K562 (cell line): ENCODE data around the gene INHA. TPM values are rescaled to one million over a fixed set of nuclear protein-coding genes. Genes with fewer than 3 reads are reported as not detected.
A peak's percentile ranks its signal among the peaks of the same experiment; 100 is the strongest.

Experiments
- ATAC-seq: fragments of 200-7000 bp; cut with Tn5 transposase; 3 replicates; pipeline ENCODE4 v1.9.1; 2020; ENCODE audit warnings: moderate library complexity
- BruUV-seq: library from RNA; stranded (reverse); fragments of 400-500 nt; replicated peaks from 2 replicates; lab custom pipeline; 2021; lab: Mats Ljungman, UMichigan
- CTCF ChIA-PET: fragments of 300-600 bp; formaldehyde crosslinking; extraction: SDS; loops from one replicate; lab custom pipeline; 2021; ENCODE audit warnings: low intra/inter-chr PET ratio; lab: Yijun Ruan, JAX
- POLR2A ChIA-PET: fragments of 300-600, 350-650 bp; sonication (Branson Sonifier 250); formaldehyde crosslinking; extraction: SDS; loops from one replicate; lab custom pipeline; 2021; ENCODE audit warnings: antibody characterized with exemption, inconsistent platforms; lab: Yijun Ruan, JAX
- DNase-seq, 4 experiments: peaks; one replicate each; pipeline versions ENCODE4 v3.0.0 to v3.0.0-alpha.2; 2011 to 2018; ENCODE audit warnings: low spot score in 3 of 4, mixed read lengths in 3 of 4; ENCODE audit errors: extremely low read depth in 1 of 4
- FAIRE-seq: peaks from 2 replicates; lab custom pipeline; 2011; peaks lifted over from hg19 to GRCh38; lab: Jason Lieb, UNC
- H2AFZ ChIP-seq: 2 replicates; pipeline ENCODE4 v1.6.0; 2011; ENCODE audit warnings: low read depth, low read length, control low read depth, inconsistent platforms
- H3K27ac ChIP-seq: fragments of 200-600 bp; 3 replicates; pipeline ENCODE4 v1.8.0; 2011; ENCODE audit warnings: low read depth, mild to moderate bottlenecking, control low read depth, inconsistent platforms, low read length, moderate library complexity, mixed read lengths; ENCODE audit errors: extremely low read depth
- H3K27me3 ChIP-seq, 2 experiments: fragments of 300-600 bp in 1 of 2; 2 replicates in 1 of 2; 3 replicates in 1 of 2; pipeline versions ENCODE4 v1.6.0 to v1.8.0; 2011; ENCODE audit warnings: inconsistent platforms in 2 of 2, low read length in 2 of 2, mild to moderate bottlenecking in 1 of 2, mixed read lengths in 1 of 2, moderate library complexity in 1 of 2; ENCODE audit not compliant: control insufficient read depth in 2 of 2, insufficient read depth in 2 of 2
- H3K36me3 ChIP-seq: fragments of 300-600 bp; 3 replicates; pipeline ENCODE4 v1.8.0; 2011; ENCODE audit warnings: mild to moderate bottlenecking, low read length, inconsistent platforms; ENCODE audit not compliant: control insufficient read depth, insufficient read depth
- H3K4me1 ChIP-seq, 2 experiments: fragments of 200-600 bp in 1 of 2; replicated peaks in 1 of 2; 2 replicates in 1 of 2; 3 replicates in 1 of 2; pipeline versions ENCODE4 v1.5.1 to v1.8.0; 2011; ENCODE audit warnings: inconsistent platforms in 2 of 2, low read length in 2 of 2, mild to moderate bottlenecking in 1 of 2, mixed read lengths in 1 of 2, moderate library complexity in 1 of 2; ENCODE audit not compliant: control insufficient read depth in 2 of 2, insufficient read depth in 2 of 2
- H3K4me2 ChIP-seq: 2 replicates; pipeline ENCODE4 v1.6.1; 2011; ENCODE audit warnings: low read length, control low read depth, inconsistent platforms, mixed read lengths; ENCODE audit not compliant: insufficient read depth
- H3K4me3 ChIP-seq: fragments of 200-600 bp; sonication (generic), shearing (Covaris generic); 2 replicates; pipeline ENCODE4 v1.5.1; 2016; ENCODE audit warnings: control low read depth, inconsistent platforms
- H3K79me2 ChIP-seq: fragments of 200-600 bp; 3 replicates; pipeline ENCODE4 v1.8.0; 2011; ENCODE audit warnings: low read length, inconsistent platforms; ENCODE audit not compliant: control insufficient read depth, insufficient read depth
- H3K9ac ChIP-seq, 2 experiments: 2 replicates each; pipeline versions ENCODE4 v1.6.0 to v1.6.1; 2011; ENCODE audit warnings: low read depth in 2 of 2, low read length in 2 of 2, control low read depth in 1 of 2, inconsistent platforms in 1 of 2, mild to moderate bottlenecking in 1 of 2, mixed read lengths in 1 of 2; ENCODE audit not compliant: insufficient read depth in 1 of 2
- H3K9me1 ChIP-seq: one replicate; pipeline ENCODE4 v1.6.0; 2011; ENCODE audit warnings: inconsistent platforms, mild to moderate bottlenecking, low read length, moderate library complexity; ENCODE audit not compliant: control insufficient read depth, insufficient read depth
- H3K9me3 ChIP-seq: replicated peaks from 2 replicates; pipeline ENCODE4 v1.5.1; 2011; ENCODE audit warnings: low read depth, low read length, inconsistent platforms; ENCODE audit not compliant: control insufficient read depth, insufficient read depth
- H4K20me1 ChIP-seq: replicated peaks from 2 replicates; pipeline ENCODE4 v1.6.1; 2011; ENCODE audit warnings: low read length, inconsistent platforms, mixed read lengths; ENCODE audit not compliant: control insufficient read depth, insufficient read depth
- BDP1 ChIP-seq: IDR thresholded peaks from 3 replicates; pipeline ENCODE4 v1.6.1; 2011; ENCODE audit not compliant: insufficient read length, insufficient read depth
- CBFA2T3 ChIP-seq: fragments of 450-650 bp; IDR thresholded peaks from 2 replicates; pipeline ENCODE4 v1.6.1; 2017
- KDM1A ChIP-seq, 2 experiments: fragments of 450-650 bp; IDR thresholded peaks; 2 replicates each; pipeline ENCODE4 v1.6.1; 2016; ENCODE audit warnings: mild to moderate bottlenecking in 2 of 2
- LEF1 ChIP-seq: fragments of 450-650 bp; IDR thresholded peaks from 2 replicates; pipeline ENCODE4 v1.6.1; 2016; ENCODE audit warnings: mild to moderate bottlenecking
- NCOA2 ChIP-seq, 2 experiments: fragments of 450-650 bp; IDR thresholded peaks; 2 replicates each; pipeline ENCODE4 v1.6.1; 2018; ENCODE audit warnings: mild to moderate bottlenecking in 2 of 2, moderate library complexity in 1 of 2; ENCODE audit not compliant: partially characterized antibody in 2 of 2
- POLR2G ChIP-seq: fragments of 200-400 bp; formaldehyde crosslinking; IDR thresholded peaks from 2 replicates; pipeline ENCODE4 v1.6.1; 2017; ENCODE audit warnings: low read depth, mild to moderate bottlenecking, antibody characterized with exemption, low read length, moderate library complexity
- RAD21 ChIP-seq, 2 experiments: fragments of 250-450 bp in 1 of 2; fragments of 450-650 bp in 1 of 2; sonication (Bioruptor Pico) in 1 of 2; formaldehyde crosslinking in 1 of 2; IDR thresholded peaks in 1 of 2; conservative IDR thresholded peaks in 1 of 2; 2 replicates each; pipeline versions ENCODE4 v1.4.0 to v1.8.0; 2020 to 2022; ENCODE audit warnings: mild to moderate bottlenecking in 2 of 2, moderate library complexity in 1 of 2
- SMAD2 ChIP-seq: fragments of 150-350 bp; IDR thresholded peaks from 2 replicates; pipeline ENCODE4 v1.6.1; 2014; ENCODE audit warnings: low read depth, mild to moderate bottlenecking, low read length
- TAF1 ChIP-seq: IDR thresholded peaks from 2 replicates; pipeline ENCODE4 v1.6.1; 2011; ENCODE audit warnings: mild to moderate bottlenecking, low read length, moderate library complexity; ENCODE audit not compliant: insufficient read depth, control insufficient read depth, severe bottlenecking; ENCODE audit errors: extremely low read depth
- TGIF2 ChIP-seq: sonication (generic); formaldehyde crosslinking; IDR thresholded peaks from 2 replicates; pipeline ENCODE4 v1.8.1; 2022; ENCODE audit warnings: mild to moderate bottlenecking, missing genetic modification reagents, moderate library complexity
- ZBTB8A ChIP-seq: fragments of 450-650 bp; IDR thresholded peaks from 2 replicates; pipeline ENCODE4 v1.6.1; 2018; ENCODE audit warnings: mild to moderate bottlenecking, moderate library complexity; ENCODE audit not compliant: partially characterized antibody
- ZFX ChIP-seq: sonication (generic); formaldehyde crosslinking; IDR thresholded peaks from 2 replicates; pipeline ENCODE4 v1.8.0; 2022; ENCODE audit warnings: mild to moderate bottlenecking, missing genetic modification reagents, moderate library complexity
- ZNF75A ChIP-seq: fragments of 450-650 bp; formaldehyde crosslinking; IDR thresholded peaks from 2 replicates; pipeline ENCODE4 v1.4.0; 2020; ENCODE audit warnings: mild to moderate bottlenecking
- ZNF785 ChIP-seq: fragments of 250-450 bp; sonication (Bioruptor Pico); IDR thresholded peaks from 2 replicates; pipeline ENCODE4 v1.4.0; 2020; ENCODE audit warnings: mild to moderate bottlenecking
- WGBS: fragments of 100-300 bp; shearing (Covaris generic); methylation state at CpG from one replicate; pipeline ENCODE4 v1.1.6; 2016; ENCODE audit warnings: low coverage, mixed read lengths; ENCODE audit not compliant: insufficient coverage; ENCODE audit errors: missing lambda C conversion rate; 5-methylcytosine and 5-hydroxymethylcytosine counted together
- in situ Hi-C: fragments of 300-500 bp; cut with MboI; formaldehyde crosslinking; loops from 4 replicates; pipeline ENCODE4 v1.15.0; 2018; ENCODE audit warnings: inconsistent platforms, mixed read lengths
- intact Hi-C: fragments of 100-400 bp; cut with micrococcal nuclease; formaldehyde crosslinking; loops from 2 replicates; pipeline ENCODE4 v1.14.2; 2022
- polyA plus RNA-seq, 8 experiments: library from polyadenylated mRNA; depleted of rRNA in 4 of 8; stranded (reverse) in 5 of 8; unstranded in 3 of 8; fragments of >200 nt; fragmentation: Nextera tagmentation in 2 of 8; fragmentation: Illumina TruSeq in 1 of 8; extraction: Ambion mirVana in 2 of 8; extraction: Trizol in 1 of 8; gene quantifications; 2 replicates each; pipeline versions ENCODE4 v1.2.1 to v1.2.3, GENCODE V29; 2011 to 2014; ENCODE audit warnings: inconsistent platforms in 1 of 8, missing spikeins in 1 of 8
- total RNA-seq, 7 experiments: library from RNA; depleted of rRNA in 6 of 7; stranded (reverse); fragments of >200 nt in 6 of 7; fragmentation: Illumina TruSeq in 2 of 7; extraction: Trizol in 2 of 7; gene quantifications; 2 replicates each; pipeline versions ENCODE4 v1.2.1 to v1.2.3, GENCODE V29; 2011 to 2021; ENCODE audit warnings: low replicate concordance in 1 of 7

Gene INHA
- total and polyA plus RNA-seq, 9 of the 15 experiments (the other 6 are each of a cell fraction or from before 2014, with no cell fraction given), result 0.07 to 1.9 (median 0.40) TPM

DNA sequence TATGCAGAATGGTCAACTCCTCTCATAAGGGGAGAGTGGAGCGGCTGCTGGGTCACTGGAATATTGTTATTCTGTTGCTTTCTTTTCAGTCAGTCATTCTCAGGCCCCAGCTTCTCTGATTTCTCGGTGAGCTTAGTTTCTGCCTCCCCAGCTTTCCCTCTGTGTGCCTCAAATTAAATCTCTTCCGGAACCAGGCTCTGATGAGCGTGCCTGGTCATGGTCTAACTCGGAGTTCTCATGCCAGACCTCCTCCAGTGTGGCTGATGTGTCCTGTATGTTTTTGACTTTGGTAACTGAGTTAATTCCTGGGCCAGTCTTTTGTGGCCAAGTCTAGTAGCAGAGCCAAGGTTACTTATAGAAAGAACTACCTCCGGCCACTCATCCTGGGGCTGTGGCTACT, 20.6 kb downstream of the INHA start:
- Histone ChIP-seq H4K20me1 (no peaks in the 10 kb centered on the region), H3K4me2 (no peak overlapping the region), H3K4me3 (no peak overlapping the region), H3K27me3 (no peaks in the 10 kb centered on the region), H3K9ac (no peak overlapping the region), H2AFZ (peak overlapping the region; percentile 17; the same call in 1 of the 2 replicates), H3K9me3 (no peaks in the 10 kb centered on the region), H3K9me1 (no peaks in the 10 kb centered on the region), H3K36me3 (no peaks in the 10 kb centered on the region), H3K4me1 (peaks cover 9 to 20% of the 10 kb centered on the region in 2 experiments), H3K79me2 (peaks cover 10% of the 10 kb centered on the region), H3K27ac (no peak overlapping the region)
- intact Hi-C loops (no loop called here), in situ Hi-C loops (no loop called here)
- DNase-seq (no peak), ATAC-seq (no peak), FAIRE-seq (no peak)
- BruUV-seq, result no TSS peak
- TF ChIP-seq RAD21 (CRISPR knock-in tag; conservative IDR thresholded peaks at IDR 0.05 in 1 of 2, IDR thresholded peaks at IDR 0.05 in 1 of 2) (no peak), TAF1 (no peak), ZFX (CRISPR knock-in tag) (no peak), CBFA2T3 (no peak), ZNF75A (CRISPR knock-in tag) (no peak), ZBTB8A (no peak), KDM1A (IDR thresholded peaks at IDR 0.05) (no peak), TGIF2 (CRISPR knock-in tag) (no peak), ZNF785 (CRISPR knock-in tag) (no peak), LEF1 (no peak), POLR2G (no peak), BDP1 (no peak), SMAD2 (no peak), NCOA2 (IDR thresholded peaks at IDR 0.05; ENCODE audit: partially characterized antibody in 2 of 2) (no peak)
- ChIA-PET POLR2A (no interaction called here), CTCF (interaction anchor here (0.7 kb wide), 1 partner anchor 143 kb away, joined by 4 read pairs; no protein-coding TSS in a partner anchor)
- WGBS, result 83% methylated on average over 6 of the region's 6 CpGs
